Ureter (tissue), 1 donor: ENCODE data around the gene CIT. TPM values are rescaled to one million over a fixed set of nuclear protein-coding genes. Genes with fewer than 3 reads are reported as not detected.

Experiments used
- DNase-seq: peaks from one replicate; pipeline ENCODE4 v3.0.0-alpha.2; 2020; ENCODE audit warnings: low spot score
- total RNA-seq: library from RNA; stranded (reverse); gene quantifications from one replicate; pipeline ENCODE4 v1.2.4, GENCODE V29; 2023
- donor health status: DM: yes; HTN: yes; CAD: no.

Gene CIT
- total RNA-seq, 1 donor from 2014 or later = 4.1 TPM

GRCh38 chr12:119704065-119704747, 172.9 kb downstream of the CIT start:
- DNase-seq = no peak

DNA sequence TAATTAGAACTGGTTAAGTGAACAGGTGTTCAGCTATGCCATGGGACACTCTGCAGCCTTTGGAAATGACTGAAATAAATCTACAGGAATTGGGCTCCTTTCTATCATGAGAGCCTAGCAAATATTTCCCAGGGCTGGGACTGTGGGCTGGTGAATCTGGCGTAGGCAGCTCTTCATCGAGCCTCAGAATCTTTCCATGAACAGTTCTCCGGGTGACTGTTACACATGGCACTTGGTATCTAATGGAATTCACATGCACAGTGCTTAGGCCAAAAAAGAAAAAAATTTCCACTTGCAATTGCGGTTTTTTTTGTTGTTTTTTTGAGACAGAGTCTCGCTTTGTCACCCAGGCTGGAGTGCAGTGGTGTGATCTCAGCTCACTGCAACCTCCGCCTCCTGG, 177.0 kb downstream of the CIT start:
- no peak for DNase-seq

DNA sequence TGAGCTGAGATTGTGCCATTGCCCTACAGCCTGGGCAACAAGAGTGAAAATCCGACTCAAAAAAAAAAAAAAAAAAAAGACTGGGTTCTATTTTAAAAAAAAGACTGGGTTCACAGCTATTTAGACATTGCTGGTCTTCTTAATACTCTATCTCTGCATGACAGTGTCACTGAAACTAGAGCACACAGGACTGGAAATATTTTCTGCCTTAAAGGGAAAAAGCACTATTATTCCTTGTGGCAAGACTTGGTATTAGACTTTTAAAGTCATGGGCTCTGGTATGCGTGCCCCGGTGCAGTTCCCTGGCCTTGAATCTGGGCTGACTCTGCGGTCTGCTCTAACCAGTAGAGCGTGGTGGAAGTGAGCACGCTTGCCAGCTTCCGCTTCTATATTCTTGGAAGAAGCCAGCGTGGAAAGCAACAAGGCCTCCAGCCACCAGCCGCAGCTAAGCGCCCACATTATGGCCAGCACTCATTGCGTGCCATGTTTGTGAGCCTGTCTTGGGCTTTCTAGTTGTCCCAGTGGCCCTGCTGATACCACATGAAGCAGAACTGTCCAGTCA, 177.8 kb downstream of the CIT start:
- DNase-seq = no peak

GRCh38 chr12:119696943-119697342, 180.2 kb downstream of the CIT start:
- no peak for DNase-seq

DNA sequence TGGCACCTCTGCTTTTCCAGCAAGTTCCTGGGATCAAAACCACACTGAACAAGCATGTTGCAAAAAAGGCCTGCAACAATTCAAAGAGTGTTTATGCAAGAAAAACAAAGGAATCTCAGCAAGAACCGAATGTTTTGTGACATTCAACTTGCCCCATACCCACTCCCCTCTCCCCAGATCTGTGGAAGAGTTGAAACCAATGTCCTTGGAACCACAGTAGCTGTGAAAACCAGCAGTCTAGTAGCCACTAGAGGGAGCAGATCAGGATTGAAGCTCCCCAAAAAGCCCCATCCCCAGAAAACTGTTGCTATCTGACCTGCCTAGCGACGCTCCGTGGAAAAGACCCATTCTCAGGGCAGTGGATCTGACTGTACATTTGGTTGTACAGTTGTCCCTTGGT, 182.1 kb downstream of the CIT start:
- no peak for DNase-seq

DNA sequence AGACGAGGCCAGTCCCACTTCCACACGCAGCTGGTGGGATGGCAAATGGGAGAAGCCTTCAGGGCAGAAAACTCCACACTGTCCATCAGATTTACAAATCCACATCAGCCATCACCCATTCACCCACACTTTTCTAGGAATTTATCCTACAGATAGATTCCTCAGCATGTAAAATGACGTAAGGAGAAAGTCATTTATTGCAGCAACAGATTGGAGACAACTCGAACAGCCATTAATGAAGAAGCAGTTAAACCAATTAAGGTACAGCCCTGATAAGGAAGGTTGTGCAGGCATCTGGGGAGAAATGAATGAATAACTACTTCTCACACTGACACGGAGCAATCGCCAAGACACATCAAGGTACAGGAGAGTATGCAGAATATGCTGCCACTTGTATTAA, 183.0 kb downstream of the CIT start:
- no peak for DNase-seq

DNA sequence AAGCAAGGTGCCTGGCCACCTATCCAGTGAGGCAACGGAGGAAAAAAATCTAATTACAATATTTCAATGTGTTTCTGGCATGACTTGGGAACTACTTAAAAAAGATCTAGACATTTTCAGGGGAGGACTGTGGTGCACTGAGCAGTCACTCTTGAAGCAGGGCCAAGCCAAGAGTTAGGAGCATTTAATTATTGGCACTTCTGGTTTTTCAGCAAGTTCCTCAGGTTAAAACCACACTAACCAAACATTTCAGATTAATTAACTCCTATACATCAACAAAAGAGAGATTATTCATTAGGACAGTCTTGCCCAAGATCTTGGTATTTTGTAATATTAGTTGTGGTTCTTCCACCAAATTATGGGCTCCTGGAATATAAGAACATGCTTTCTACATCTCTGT, 183.6 kb downstream of the CIT start:
- no peak for DNase-seq

- peak; percentile 83 for DNase-seq
Measured at GRCh38 chr12:119692997-119693396, 184.1 kb downstream of the CIT start.

- no peak for DNase-seq
Measured at GRCh38 chr12:119692410-119692809, 184.7 kb downstream of the CIT start.

DNA sequence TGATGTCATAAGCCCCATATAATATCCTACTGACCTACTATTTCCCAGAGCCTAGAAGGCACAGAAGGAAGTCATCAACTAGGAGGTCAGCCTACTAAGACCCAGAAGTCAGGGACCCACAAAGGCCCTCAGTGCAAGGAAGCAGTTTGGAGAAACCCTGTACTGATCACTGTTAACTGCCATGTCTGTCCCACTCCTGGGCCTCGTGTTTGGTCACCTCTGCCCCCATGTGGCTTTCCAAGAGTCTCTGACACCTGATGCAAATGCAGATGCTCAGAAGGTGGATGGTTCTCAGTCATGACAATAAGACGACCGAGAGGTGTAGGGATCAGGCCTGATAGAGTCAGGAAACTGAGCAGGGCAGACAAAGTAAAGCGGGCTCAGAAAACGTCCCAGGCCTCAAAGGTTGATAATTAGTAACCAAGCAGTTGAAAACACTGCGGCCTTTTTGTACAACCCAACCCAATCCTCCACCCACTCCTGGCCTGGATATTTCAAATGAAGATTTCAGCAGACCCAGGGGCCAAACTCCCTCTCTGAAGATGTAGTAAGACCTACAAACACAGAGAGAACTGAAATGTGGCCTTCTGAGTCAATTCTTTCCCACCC, 185.8 kb downstream of the CIT start:
- no peak for DNase-seq

- DNase-seq = no peak
Measured at GRCh38 chr12:119689935-119690500, 187.1 kb downstream of the CIT start.

DNA sequence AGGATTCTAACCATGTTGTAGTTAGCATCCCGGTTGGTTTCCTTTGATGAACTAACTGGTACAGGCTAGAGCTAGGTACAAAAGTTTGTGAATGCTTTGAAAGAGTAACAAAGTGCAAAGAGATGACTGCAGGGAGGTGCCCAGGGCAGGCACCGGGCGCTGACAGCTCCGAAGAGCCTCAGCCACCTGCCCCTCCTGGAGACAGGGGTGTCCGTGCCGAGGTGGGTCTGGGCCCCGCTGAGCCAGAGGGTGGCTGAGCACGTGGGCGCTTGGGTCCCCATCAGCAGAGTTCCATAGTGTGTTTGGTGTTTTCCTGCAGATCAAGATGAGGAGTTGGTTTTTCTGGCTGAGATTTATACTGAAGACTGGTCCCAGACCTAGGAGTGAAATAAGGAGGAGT, 189.2 kb downstream of the CIT start:
- DNase-seq = no peak

- no peak for DNase-seq
Measured at GRCh38 chr12:119687406-119687805, 189.7 kb downstream of the CIT start.

GRCh38 chr12:119686776-119687175, 190.3 kb downstream of the CIT start:
- DNase-seq = no peak

DNA sequence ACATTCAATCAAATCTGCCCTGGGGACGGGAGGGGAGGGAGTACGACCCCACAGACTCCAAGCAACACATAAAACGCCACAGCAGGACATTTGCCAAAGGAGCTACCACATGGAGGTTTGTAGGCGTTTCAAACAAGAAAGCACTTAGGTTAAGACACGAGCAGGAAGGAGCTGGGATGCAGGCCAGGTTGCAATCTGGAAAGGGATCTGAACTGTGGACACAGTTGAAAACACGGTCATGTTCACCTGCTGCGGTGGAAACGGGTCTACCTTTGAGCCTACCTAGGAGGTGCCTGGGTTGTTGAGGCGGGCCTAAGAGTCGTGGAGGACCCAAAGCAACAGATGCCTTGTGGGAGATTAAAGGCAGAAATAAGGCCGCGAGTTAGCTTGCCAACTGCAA, 190.8 kb downstream of the CIT start:
- peak; percentile 58 for DNase-seq

GRCh38 chr12:119685375-119685774, 191.7 kb downstream of the CIT start:
- DNase-seq = no peak

DNA sequence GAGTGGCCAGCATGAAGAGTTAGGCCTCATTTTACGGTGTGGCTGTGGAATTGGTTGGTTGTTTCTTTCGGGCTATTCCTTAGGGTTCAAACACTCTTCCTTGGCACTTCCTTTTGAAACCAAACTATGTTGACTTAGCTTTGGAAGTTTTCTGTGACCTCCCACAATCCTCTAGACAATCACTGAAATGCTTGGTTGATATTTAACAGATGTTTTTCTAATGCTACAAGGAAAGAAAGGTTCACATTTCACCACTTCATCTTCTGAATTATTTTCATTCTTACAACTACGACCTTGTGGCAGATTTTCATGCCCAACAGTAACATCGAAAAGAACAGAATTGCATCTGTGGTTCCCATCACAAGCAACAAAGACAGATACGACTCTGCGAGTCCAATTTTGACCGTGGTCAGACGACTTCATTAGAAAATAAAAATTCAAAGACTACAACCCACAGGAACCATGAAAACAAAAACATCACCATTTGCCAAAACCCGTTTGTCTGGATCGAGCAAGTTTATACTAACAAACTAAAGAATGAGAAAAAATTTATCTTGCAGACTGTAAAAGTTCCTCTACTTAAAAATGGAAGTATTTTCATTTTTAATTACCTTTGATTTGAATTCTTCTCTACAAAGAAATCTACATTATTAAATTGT, 192.3 kb downstream of the CIT start:
- no peak for DNase-seq

DNA sequence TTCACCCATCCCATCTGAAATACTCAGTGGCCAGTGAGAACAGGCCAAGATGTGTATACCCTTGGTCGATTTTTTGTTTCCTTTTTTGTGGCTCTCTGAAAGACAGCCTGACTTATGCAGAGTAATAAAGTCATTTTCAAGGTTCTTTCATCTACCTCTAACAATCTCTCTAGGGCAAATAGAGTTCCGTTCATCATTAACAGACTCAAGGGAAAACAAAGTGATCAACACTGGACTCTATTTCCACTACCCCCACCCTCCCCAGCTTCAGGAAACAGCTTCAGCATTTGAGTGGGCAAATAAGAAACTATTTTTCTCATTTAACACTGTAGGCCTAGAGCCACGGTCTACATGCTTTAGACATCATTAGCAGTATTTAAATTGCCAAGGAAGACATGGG, 193.3 kb downstream of the CIT start:
- DNase-seq = no peak

GRCh38 chr12:119683413-119683812, 193.7 kb downstream of the CIT start:
- no peak for DNase-seq

- DNase-seq = no peak
Measured at GRCh38 chr12:119682639-119683252, 194.4 kb downstream of the CIT start.

DNA sequence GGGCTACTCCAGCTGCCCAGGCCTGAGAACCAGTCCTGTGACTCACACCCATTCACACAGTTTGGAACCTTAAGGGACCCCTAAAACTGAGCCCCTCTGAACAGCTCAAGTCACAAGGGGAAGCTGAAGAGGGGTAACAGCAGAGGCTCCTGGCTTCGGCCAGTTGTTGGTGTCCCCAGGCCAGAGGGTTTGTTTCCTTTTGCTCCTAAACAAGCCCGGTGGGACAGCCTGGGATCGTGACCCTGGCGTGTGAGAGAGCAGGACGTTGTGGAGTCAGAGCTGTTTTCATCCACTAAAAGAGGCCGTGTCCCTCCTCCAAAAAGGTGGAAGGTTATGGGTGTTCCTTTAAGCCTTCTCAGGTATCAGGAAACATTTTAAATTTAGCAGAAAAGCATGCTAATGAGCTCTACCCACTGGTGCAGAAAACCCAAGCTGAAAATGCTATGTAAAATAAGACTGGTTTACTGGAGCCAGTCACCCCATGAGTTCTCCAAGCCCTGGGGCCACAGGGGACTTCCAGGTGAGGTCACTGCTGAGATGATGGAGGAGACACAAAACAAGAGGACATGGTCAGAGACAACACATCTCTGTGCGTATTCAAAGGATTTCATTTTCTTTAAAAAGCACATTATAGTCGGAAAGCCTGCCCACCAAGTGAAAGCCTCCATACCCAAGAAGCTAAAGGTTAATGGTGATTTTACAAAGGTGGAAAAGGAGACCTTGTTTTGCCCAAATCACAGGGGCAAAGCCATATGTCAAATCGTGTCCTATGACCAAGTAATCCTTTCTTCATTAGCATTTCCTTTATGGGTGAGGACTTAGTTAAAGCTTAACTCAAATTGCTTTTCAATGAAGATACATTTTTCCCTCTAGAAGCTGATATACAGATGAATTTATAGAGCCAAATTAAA, 195.1 kb downstream of the CIT start:
- no peak for DNase-seq
